Suprapubic skin (tissue), 4 donors: Measurements from ENCODE around the gene HMG20B.

Source experiments
- EP300 ChIP-seq: sonication (generic); formaldehyde crosslinking; IDR thresholded peaks from one replicate; pipeline ENCODE4 v1.6.1; 2017; ENCODE audit warnings: antibody characterized with exemption
- POLR2A ChIP-seq, 2 donors: fragments of 450-650 bp; IDR thresholded peaks; one replicate each; pipeline ENCODE4 v1.6.1; 2017; ENCODE audit warnings: antibody characterized with exemption in 2 of 2, mild to moderate bottlenecking in 2 of 2, moderate library complexity in 2 of 2
- POLR2AphosphoS5 ChIP-seq, 3 donors: sonication (generic); formaldehyde crosslinking; IDR thresholded peaks; one replicate each; pipeline ENCODE4 v1.6.1; 2017; ENCODE audit warnings: antibody characterized with exemption in 3 of 3
- TF ChIP-seq, protein P1 (sequence below), 2 donors: fragments of 200-600 bp in 1 of 2; fragments of 450-650 bp in 1 of 2; sonication (generic) in 1 of 2; IDR thresholded peaks; one replicate each; pipeline ENCODE4 v1.5.1; 2016 to 2019; ENCODE audit warnings: antibody characterized with exemption in 2 of 2, mild to moderate bottlenecking in 1 of 2, moderate library complexity in 1 of 2

DNA sequence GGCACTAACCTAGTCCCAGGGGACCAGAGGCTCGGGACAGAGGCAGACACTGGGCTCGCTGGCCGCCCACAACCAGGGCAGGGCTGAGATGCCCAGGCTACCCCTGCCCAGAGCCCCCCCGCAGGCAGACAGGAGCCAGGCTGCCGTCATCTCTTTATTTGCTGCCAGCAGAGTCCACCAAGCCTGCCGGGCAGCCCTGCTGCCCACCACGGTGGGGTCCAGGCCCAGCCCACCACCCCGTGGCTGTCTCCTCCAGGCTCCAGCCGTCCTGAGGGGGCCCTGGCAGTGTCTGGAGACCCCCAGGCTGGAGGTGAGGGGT is 28.7 kb upstream of the HMG20B start:
- TF ChIP-seq POLR2A (IDR thresholded peaks at IDR 0.05), result no peak
- TF ChIP-seq, protein P1, sequence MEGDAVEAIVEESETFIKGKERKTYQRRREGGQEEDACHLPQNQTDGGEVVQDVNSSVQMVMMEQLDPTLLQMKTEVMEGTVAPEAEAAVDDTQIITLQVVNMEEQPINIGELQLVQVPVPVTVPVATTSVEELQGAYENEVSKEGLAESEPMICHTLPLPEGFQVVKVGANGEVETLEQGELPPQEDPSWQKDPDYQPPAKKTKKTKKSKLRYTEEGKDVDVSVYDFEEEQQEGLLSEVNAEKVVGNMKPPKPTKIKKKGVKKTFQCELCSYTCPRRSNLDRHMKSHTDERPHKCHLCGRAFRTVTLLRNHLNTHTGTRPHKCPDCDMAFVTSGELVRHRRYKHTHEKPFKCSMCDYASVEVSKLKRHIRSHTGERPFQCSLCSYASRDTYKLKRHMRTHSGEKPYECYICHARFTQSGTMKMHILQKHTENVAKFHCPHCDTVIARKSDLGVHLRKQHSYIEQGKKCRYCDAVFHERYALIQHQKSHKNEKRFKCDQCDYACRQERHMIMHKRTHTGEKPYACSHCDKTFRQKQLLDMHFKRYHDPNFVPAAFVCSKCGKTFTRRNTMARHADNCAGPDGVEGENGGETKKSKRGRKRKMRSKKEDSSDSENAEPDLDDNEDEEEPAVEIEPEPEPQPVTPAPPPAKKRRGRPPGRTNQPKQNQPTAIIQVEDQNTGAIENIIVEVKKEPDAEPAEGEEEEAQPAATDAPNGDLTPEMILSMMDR (IDR thresholded peaks at IDR 0.05), result no peak
- TF ChIP-seq POLR2AphosphoS5 (IDR thresholded peaks at IDR 0.05), result no peak
- TF ChIP-seq EP300, result no peak
